ENCODE results near the gene RIPK1.

The RIPK1 gene

GRCh38 chr6:3163248-3163594 lies 94.9 kb downstream of the RIPK1 start:
- DNase-seq (ENCODE audit: low read depth in 2 of 2): no peak

GRCh38 chr6:3164388-3164787 lies 96.1 kb downstream of the RIPK1 start:
- no peak for DNase-seq (ENCODE audit: low read depth in 2 of 2)

Data from stimulated activated CD8-positive, alpha-beta memory T cell treated with anti-CD3 and anti-CD28 coated beads, Interleukin-7, amount 100 ng/mL, for 4 hours (primary cell).